GM23248 (cell line): ENCODE data around the gene SOD1.

Experiments
- EZH2 ChIP-seq: fragments of 200-600 bp; sonication (generic); IDR thresholded peaks from 2 replicates; pipeline ENCODE4 v1.6.1; 2018; ENCODE audit warnings: antibody characterized with exemption, mild to moderate bottlenecking; ENCODE audit not compliant: insufficient read depth, poor library complexity, severe bottlenecking
- EZH2phosphoT487 ChIP-seq: fragments of 200-600 bp; sonication (generic); IDR thresholded peaks from 2 replicates; pipeline ENCODE4 v1.6.1; 2018; ENCODE audit warnings: antibody characterized with exemption, moderate library complexity, mild to moderate bottlenecking, low read depth; ENCODE audit not compliant: insufficient read depth

- TF ChIP-seq EZH2 (no peak), EZH2phosphoT487 (no peak)
Observed at GRCh38 chr21:31683029-31683428, 23.5 kb downstream of the SOD1 start.
